ENCODE results near the gene ACYP1. TPM values are rescaled to one million over a fixed set of nuclear protein-coding genes. Genes with fewer than 3 reads are reported as not detected.

Gene ACYP1
- polyA plus RNA-seq, 1 of the 3 experiments (the other 2 are of a cell fraction), result 53.5 TPM

DNA sequence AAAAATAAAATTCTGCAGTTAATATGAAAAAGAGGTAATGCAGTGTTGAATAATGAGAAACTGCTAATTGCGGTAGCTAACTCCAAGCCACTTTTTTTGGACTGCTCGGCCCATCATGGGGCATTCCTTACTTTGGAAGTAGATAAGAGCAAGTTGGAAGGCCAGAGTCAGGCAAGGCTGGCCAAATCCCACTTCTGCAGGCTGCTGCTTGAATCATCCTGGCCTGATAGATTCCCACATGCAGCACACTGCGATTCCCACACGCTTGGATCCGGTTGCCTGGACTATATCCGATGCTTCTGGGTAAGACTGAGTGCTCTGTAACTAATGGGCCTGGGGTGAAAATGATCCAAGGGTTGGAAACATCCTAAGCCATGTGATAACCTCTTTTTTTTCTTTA is 50.5 kb downstream of the ACYP1 start:
- Histone ChIP-seq H3K27ac (ENCODE audit: low read depth in 2 of 2, low read length in 1 of 2) (no peak overlapping the region), H3K27me3 (ENCODE audit: insufficient read depth) (no peaks in the 10 kb centered on the region), H3F3A (replicated peaks; ENCODE audit: insufficient read depth) (peaks cover 26% of the 10 kb centered on the region), H3K9me2 (no peaks in the 10 kb centered on the region), H3K36me3 (replicated peaks in 1 of 2; ENCODE audit: control insufficient read depth in 1 of 2, insufficient read depth in 2 of 2, low read length in 1 of 2) (peaks cover 45 to 70% of the 10 kb centered on the region in 2 experiments), H4K20me1 (ENCODE audit: insufficient read depth) (no peaks in the 10 kb centered on the region), H3K9me3 (no peaks in the 10 kb centered on the region), H3K9ac (no peak overlapping the region), H2AFZ (ENCODE audit: low read depth) (no peak overlapping the region), H3K4me3 (ENCODE audit: low read depth in 2 of 2, low read length in 1 of 2) (no peak overlapping the region), H3K79me2 (ENCODE audit: insufficient read depth) (no peaks in the 10 kb centered on the region), H3K4me2 (no peak overlapping the region), H3K4me1 (ENCODE audit: control insufficient read depth in 1 of 2, insufficient read depth in 2 of 2, low read depth in 1 of 2, low read length in 1 of 2) (peaks cover 0 to 15% of the 10 kb centered on the region in 2 experiments; a peak in 2 of 4 replicates)
- ChIA-PET POLR2A (interaction anchor here (0.6 kb wide), 1 partner anchor 43 kb away, joined by 3 read pairs; no protein-coding TSS in a partner anchor), CTCF (interaction anchor here (1.5 to 2.7 kb wide), 3 partner anchors 9 to 75 kb away, joined by 5 to 8 read pairs (median 8); partner anchors contain the start of gene EIF2B2)
- WGBS (ENCODE audit: low lambda C conversion rate), result 89% methylated on average over 5 of the region's 6 CpGs
- TF ChIP-seq RAD21 (IDR thresholded peaks at IDR 0.05; ENCODE audit: low read length) (no peak), SIN3A (IDR thresholded peaks at IDR 0.05; ENCODE audit: borderline replicate concordance, low read depth, low read length) (no peak), GATA2 (CRISPR knock-in tag; IDR thresholded peaks at IDR 0.05) (no peak), NFIC (IDR thresholded peaks at IDR 0.05; ENCODE audit: borderline replicate concordance) (no peak), FOSL2 (IDR thresholded peaks at IDR 0.05; ENCODE audit: borderline replicate concordance, low read depth) (no peak), RFX5 (IDR thresholded peaks at IDR 0.05; ENCODE audit: low read length) (no peak), RCOR1 (IDR thresholded peaks at IDR 0.05; ENCODE audit: low read length) (no peak), JUND (IDR thresholded peaks at IDR 0.05) (no peak)
- TF ChIP-seq, protein P1, sequence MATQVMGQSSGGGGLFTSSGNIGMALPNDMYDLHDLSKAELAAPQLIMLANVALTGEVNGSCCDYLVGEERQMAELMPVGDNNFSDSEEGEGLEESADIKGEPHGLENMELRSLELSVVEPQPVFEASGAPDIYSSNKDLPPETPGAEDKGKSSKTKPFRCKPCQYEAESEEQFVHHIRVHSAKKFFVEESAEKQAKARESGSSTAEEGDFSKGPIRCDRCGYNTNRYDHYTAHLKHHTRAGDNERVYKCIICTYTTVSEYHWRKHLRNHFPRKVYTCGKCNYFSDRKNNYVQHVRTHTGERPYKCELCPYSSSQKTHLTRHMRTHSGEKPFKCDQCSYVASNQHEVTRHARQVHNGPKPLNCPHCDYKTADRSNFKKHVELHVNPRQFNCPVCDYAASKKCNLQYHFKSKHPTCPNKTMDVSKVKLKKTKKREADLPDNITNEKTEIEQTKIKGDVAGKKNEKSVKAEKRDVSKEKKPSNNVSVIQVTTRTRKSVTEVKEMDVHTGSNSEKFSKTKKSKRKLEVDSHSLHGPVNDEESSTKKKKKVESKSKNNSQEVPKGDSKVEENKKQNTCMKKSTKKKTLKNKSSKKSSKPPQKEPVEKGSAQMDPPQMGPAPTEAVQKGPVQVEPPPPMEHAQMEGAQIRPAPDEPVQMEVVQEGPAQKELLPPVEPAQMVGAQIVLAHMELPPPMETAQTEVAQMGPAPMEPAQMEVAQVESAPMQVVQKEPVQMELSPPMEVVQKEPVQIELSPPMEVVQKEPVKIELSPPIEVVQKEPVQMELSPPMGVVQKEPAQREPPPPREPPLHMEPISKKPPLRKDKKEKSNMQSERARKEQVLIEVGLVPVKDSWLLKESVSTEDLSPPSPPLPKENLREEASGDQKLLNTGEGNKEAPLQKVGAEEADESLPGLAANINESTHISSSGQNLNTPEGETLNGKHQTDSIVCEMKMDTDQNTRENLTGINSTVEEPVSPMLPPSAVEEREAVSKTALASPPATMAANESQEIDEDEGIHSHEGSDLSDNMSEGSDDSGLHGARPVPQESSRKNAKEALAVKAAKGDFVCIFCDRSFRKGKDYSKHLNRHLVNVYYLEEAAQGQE (IDR thresholded peaks at IDR 0.05; ENCODE audit: low read depth, low read length), result no peak
- TF ChIP-seq, protein P2, sequence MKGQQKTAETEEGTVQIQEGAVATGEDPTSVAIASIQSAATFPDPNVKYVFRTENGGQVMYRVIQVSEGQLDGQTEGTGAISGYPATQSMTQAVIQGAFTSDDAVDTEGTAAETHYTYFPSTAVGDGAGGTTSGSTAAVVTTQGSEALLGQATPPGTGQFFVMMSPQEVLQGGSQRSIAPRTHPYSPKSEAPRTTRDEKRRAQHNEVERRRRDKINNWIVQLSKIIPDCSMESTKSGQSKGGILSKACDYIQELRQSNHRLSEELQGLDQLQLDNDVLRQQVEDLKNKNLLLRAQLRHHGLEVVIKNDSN (IDR thresholded peaks at IDR 0.05; ENCODE audit: borderline replicate concordance, low read depth), result no peak
- no peak for DNase-seq

DNA sequence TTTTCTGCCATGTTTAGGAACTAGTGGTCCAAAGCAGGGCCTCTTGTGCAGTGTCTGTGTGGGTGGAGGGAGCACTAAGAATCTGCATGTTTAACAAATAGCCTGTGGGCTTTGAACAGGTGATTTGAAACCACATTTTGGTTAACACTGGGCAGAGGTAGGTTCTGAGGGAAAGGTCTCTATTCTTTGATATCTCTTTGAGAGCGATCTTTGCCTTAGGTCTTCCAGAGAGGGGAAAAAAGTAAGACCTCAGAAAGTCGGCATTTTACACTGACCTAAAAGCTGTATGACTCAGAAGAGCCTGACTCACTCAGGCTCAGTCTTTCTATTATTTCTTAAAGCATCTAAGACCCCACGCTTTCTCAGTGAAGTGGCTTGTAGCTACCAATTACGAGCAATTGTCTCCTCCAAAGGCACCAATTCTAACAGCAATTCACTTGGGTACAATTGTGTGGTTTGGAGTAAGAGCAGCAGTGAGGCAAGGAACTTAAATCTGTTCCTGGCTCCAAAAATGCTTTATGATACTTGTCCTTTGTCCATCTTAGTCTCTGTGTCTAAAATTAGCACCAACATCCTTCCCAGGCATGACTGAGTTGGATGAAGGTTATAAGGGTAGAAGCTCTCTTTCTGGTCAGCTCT is 52.3 kb downstream of the ACYP1 start:
- Histone ChIP-seq H3K9ac (peak overlapping the region; percentile 50; the same call in 1 of the 2 replicates), H3K4me2 (peak overlapping the region; percentile 70), H3F3A (replicated peaks; ENCODE audit: insufficient read depth) (peaks cover 32% of the 10 kb centered on the region), H3K36me3 (replicated peaks in 1 of 2; ENCODE audit: control insufficient read depth in 1 of 2, insufficient read depth in 2 of 2, low read length in 1 of 2) (peaks cover 60 to 80% of the 10 kb centered on the region in 2 experiments), H3K9me2 (no peaks in the 10 kb centered on the region), H3K9me3 (no peaks in the 10 kb centered on the region), H3K4me1 (ENCODE audit: control insufficient read depth in 1 of 2, insufficient read depth in 2 of 2, low read depth in 1 of 2, low read length in 1 of 2) (peaks cover 0 to 15% of the 10 kb centered on the region in 2 experiments; a peak in 2 of 4 replicates), H4K20me1 (ENCODE audit: insufficient read depth) (no peaks in the 10 kb centered on the region), H3K79me2 (ENCODE audit: insufficient read depth) (peaks cover 6% of the 10 kb centered on the region; the same call in 1 of the 2 replicates), H2AFZ (ENCODE audit: low read depth) (peak overlapping the region; percentile 81; the same call in 1 of the 2 replicates), H3K27ac (ENCODE audit: low read depth in 2 of 2, low read length in 1 of 2) (peak overlapping the region; percentile 62 to 88), H3K4me3 (ENCODE audit: low read depth in 2 of 2, low read length in 1 of 2) (peak overlapping the region in 1 of 2 experiments; percentile 38; a peak in 1 of 4 replicates), H3K27me3 (ENCODE audit: insufficient read depth) (no peaks in the 10 kb centered on the region)
- ChIA-PET POLR2A (no interaction called here), CTCF (interaction anchor here (1.2 to 1.9 kb wide), 3 partner anchors 13 to 77 kb away, joined by 3 to 8 read pairs (median 4); no protein-coding TSS in a partner anchor)
- no peak for TF ChIP-seq EP300 (IDR thresholded peaks at IDR 0.05; ENCODE audit: borderline replicate concordance in 1 of 2, low read depth in 1 of 2, low read length in 1 of 2)
- TF ChIP-seq POLR2AphosphoS5 (IDR thresholded peaks at IDR 0.05; ENCODE audit: low read depth, low read length), result peak; percentile 31; the same call in 1 of the 2 replicates
- no peak; the same call in 1 of the 2 replicates for TF ChIP-seq SIN3A (IDR thresholded peaks at IDR 0.05; ENCODE audit: borderline replicate concordance, low read depth, low read length)
- TF ChIP-seq JUND (IDR thresholded peaks at IDR 0.05), result peak; percentile 74
- peak; percentile 93; the same call in 1 of the 2 replicates for TF ChIP-seq FOSL2 (IDR thresholded peaks at IDR 0.05; ENCODE audit: borderline replicate concordance, low read depth)
- no peak for TF ChIP-seq GABPA (IDR thresholded peaks at IDR 0.05; ENCODE audit: low read depth)
- TF ChIP-seq TCF12 (IDR thresholded peaks at IDR 0.05), result no peak
- 51% methylated on average over 4 of the region's 4 CpGs for WGBS (ENCODE audit: low lambda C conversion rate)
- no peak for DNase-seq

Measured in SK-N-SH (cell line).